Fibroblast of lung (primary cell): ENCODE data around the gene CFAP299. TPM values are rescaled to one million over a fixed set of nuclear protein-coding genes. Genes with fewer than 3 reads are reported as not detected.

Source experiments
- DNase-seq, 2 donors: peaks; one replicate each; pipeline versions ENCODE4 v3.0.0 to v3.0.0-alpha.2; 2010; ENCODE audit warnings: low read depth in 2 of 2
- H2AFZ ChIP-seq: 2 replicates; pipeline ENCODE4 v1.5.1; 2012; ENCODE audit warnings: low read length, control low read depth, inconsistent platforms
- H3K27ac ChIP-seq: 2 replicates; pipeline ENCODE4 v1.5.1; 2011; ENCODE audit warnings: low read length, control low read depth; ENCODE audit not compliant: insufficient read depth
- H3K27me3 ChIP-seq: 2 replicates; pipeline ENCODE4 v1.5.1; 2011; ENCODE audit warnings: mild to moderate bottlenecking, low read length; ENCODE audit not compliant: control insufficient read depth, insufficient read depth
- H3K36me3 ChIP-seq: 2 replicates; pipeline ENCODE4 v1.5.1; 2011; ENCODE audit warnings: low read length; ENCODE audit not compliant: control insufficient read depth, insufficient read depth
- H3K4me1 ChIP-seq: 2 replicates; pipeline ENCODE4 v1.5.1; 2011; ENCODE audit warnings: low read length; ENCODE audit not compliant: control insufficient read depth, insufficient read depth; ENCODE audit errors: extremely low read depth
- H3K4me2 ChIP-seq: 2 replicates; pipeline ENCODE4 v1.5.1; 2011; ENCODE audit warnings: low read length, control low read depth; ENCODE audit not compliant: insufficient read depth; ENCODE audit errors: extremely low read depth
- H3K4me3 ChIP-seq, 4 experiments: fragments of 200-600 bp in 1 of 4; sonication (generic) in 1 of 4; replicated peaks in 1 of 4; 2 replicates each; pipeline ENCODE4 v1.5.1; 2011 to 2016; ENCODE audit warnings: low read length in 4 of 4, low read depth in 3 of 4, mild to moderate bottlenecking in 3 of 4, control low read depth in 2 of 4, inconsistent platforms in 1 of 4, mixed read lengths in 1 of 4; ENCODE audit not compliant: insufficient read depth in 1 of 4; ENCODE audit errors: control extremely low read depth in 1 of 4
- H3K79me2 ChIP-seq: 2 replicates; pipeline ENCODE4 v1.5.1; 2012; ENCODE audit warnings: mild to moderate bottlenecking, low read length, inconsistent platforms; ENCODE audit not compliant: control insufficient read depth, insufficient read depth
- H3K9ac ChIP-seq: 2 replicates; pipeline ENCODE4 v1.5.1; 2011; ENCODE audit warnings: mild to moderate bottlenecking, low read length, control low read depth; ENCODE audit not compliant: insufficient read depth
- H3K9me3 ChIP-seq: 2 replicates; pipeline ENCODE4 v1.5.1; 2012; ENCODE audit warnings: low read depth, low read length; ENCODE audit not compliant: control insufficient read depth, insufficient read depth
- H4K20me1 ChIP-seq: 2 replicates; pipeline ENCODE4 v1.5.1; 2011; ENCODE audit warnings: low read length; ENCODE audit not compliant: control insufficient read depth, insufficient read depth; ENCODE audit errors: extremely low read depth
- EZH2 ChIP-seq: IDR thresholded peaks from 2 replicates; pipeline ENCODE4 v1.5.1; 2012; ENCODE audit warnings: low read length, control low read depth, mild to moderate bottlenecking; ENCODE audit errors: missing control alignments
- polyA plus RNA-seq, 2 donors: library from polyadenylated mRNA; depleted of rRNA in 1 of 2; stranded (reverse) in 1 of 2; unstranded in 1 of 2; fragments of >200 nt; gene quantifications; 2 replicates each; pipeline ENCODE4 v1.2.1, GENCODE V29; 2011 to 2012; ENCODE audit warnings: missing spikeins in 1 of 2
- total RNA-seq: library from RNA; depleted of rRNA; stranded (reverse); fragments of >200 nt; gene quantifications from 2 replicates; pipeline ENCODE4 v1.2.1, GENCODE V29; 2014
- TF ChIP-seq, protein P1 (sequence below), 2 donors: IDR thresholded peaks in 1 of 2; conservative IDR thresholded peaks in 1 of 2; 1 replicate in 1 of 2; 2 replicates in 1 of 2; pipeline ENCODE4 v1.5.1; 2011 to 2012; ENCODE audit warnings: low read length in 2 of 2, control low read depth in 1 of 2, inconsistent platforms in 1 of 2, low read depth in 1 of 2, mild to moderate bottlenecking in 1 of 2

Gene CFAP299
- total and polyA plus RNA-seq, 2 donors (not counting 1 experiment from before 2014, with no cell fraction given), result 0.79 to 16.2 TPM

- no peak for TF ChIP-seq EZH2
- TF ChIP-seq, protein P1, sequence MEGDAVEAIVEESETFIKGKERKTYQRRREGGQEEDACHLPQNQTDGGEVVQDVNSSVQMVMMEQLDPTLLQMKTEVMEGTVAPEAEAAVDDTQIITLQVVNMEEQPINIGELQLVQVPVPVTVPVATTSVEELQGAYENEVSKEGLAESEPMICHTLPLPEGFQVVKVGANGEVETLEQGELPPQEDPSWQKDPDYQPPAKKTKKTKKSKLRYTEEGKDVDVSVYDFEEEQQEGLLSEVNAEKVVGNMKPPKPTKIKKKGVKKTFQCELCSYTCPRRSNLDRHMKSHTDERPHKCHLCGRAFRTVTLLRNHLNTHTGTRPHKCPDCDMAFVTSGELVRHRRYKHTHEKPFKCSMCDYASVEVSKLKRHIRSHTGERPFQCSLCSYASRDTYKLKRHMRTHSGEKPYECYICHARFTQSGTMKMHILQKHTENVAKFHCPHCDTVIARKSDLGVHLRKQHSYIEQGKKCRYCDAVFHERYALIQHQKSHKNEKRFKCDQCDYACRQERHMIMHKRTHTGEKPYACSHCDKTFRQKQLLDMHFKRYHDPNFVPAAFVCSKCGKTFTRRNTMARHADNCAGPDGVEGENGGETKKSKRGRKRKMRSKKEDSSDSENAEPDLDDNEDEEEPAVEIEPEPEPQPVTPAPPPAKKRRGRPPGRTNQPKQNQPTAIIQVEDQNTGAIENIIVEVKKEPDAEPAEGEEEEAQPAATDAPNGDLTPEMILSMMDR (conservative IDR thresholded peaks at IDR 0.05 in 1 of 2, IDR thresholded peaks at IDR 0.05 in 1 of 2; ENCODE audit: low read depth in 1 of 2, low read length in 2 of 2), result no peak
Measured at GRCh38 chr4:80465736-80466135, 130.2 kb downstream of the CFAP299 start.

DNA sequence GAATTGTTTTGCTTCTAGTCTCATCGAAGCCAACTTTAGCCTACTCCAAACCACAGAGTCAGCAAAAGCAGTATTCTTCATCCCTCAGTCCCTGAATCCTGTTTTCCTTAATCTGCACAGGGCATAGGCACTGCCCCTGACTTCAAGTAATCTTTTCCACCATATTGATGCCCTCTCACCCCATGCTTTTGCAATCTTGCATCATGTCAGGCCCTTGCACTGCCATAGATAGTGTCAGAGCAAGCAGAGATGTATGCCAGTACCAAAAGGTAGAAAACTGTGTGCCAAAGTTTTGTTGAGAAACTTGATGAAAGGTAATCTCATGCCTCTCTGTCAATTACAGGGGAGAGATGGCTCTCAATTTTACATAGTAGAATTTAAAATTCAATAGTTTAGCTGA lies 131.1 kb downstream of the CFAP299 start:
- no peak overlapping the region for H2AFZ ChIP-seq
- H3K4me2 ChIP-seq, result no peak overlapping the region
- no peaks in the 10 kb centered on the region for H3K79me2 ChIP-seq
- H3K9me3 ChIP-seq, result no peaks in the 10 kb centered on the region
- TF ChIP-seq, protein P1 (conservative IDR thresholded peaks at IDR 0.05 in 1 of 2, IDR thresholded peaks at IDR 0.05 in 1 of 2; ENCODE audit: low read depth in 1 of 2, low read length in 2 of 2), result no peak
- TF ChIP-seq EZH2, result no peak
- no peak overlapping the region for H3K9ac ChIP-seq
- no peaks in the 10 kb centered on the region for H4K20me1 ChIP-seq
- H3K27me3 ChIP-seq, result no peaks in the 10 kb centered on the region
- H3K27ac ChIP-seq, result no peak overlapping the region
- H3K4me3 ChIP-seq, result no peak overlapping the region
- no peaks in the 10 kb centered on the region for H3K4me1 ChIP-seq
- no peaks in the 10 kb centered on the region for H3K36me3 ChIP-seq
- no peak for DNase-seq

More at GRCh38 chr4:80465736-80466135, 130.2 kb downstream of the CFAP299 start:
- Histone ChIP-seq H3K9me3 (no peaks in the 10 kb centered on the region), H3K36me3 (no peaks in the 10 kb centered on the region), H3K27me3 (no peaks in the 10 kb centered on the region), H3K27ac (no peak overlapping the region), H3K9ac (no peak overlapping the region), H3K4me2 (no peak overlapping the region), H3K4me1 (no peaks in the 10 kb centered on the region), H3K4me3 (no peak overlapping the region), H3K79me2 (no peaks in the 10 kb centered on the region), H2AFZ (no peak overlapping the region), H4K20me1 (no peaks in the 10 kb centered on the region)
- DNase-seq, result peak in 1 of 2 donors; percentile 18

DNA sequence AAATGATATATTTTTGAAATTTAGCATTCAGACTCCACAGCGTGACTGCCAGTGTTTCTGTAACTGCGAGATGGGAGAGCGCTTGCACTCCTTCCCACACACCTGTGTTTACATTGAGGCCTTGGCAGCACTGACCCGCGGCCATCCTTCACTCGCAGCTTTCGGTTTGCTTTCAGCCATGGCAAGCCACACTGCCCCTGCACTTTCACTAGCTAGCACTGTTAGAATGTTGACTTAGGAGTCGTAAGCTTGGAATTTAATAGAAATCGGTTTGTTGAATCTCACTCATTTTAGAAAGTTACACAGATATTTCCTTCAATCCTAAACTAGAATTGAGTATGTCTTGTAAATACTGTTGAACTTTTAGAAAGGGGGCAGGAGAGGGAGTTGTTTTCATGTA lies 136.2 kb downstream of the CFAP299 start:
- Histone ChIP-seq H3K27ac (no peak overlapping the region), H3K36me3 (no peaks in the 10 kb centered on the region), H3K27me3 (no peaks in the 10 kb centered on the region), H2AFZ (peak overlapping the region; percentile 52), H4K20me1 (no peaks in the 10 kb centered on the region), H3K4me2 (peak overlapping the region; percentile 84), H3K4me1 (no peaks in the 10 kb centered on the region), H3K9ac (no peak overlapping the region), H3K9me3 (no peaks in the 10 kb centered on the region), H3K79me2 (no peaks in the 10 kb centered on the region), H3K4me3 (peak overlapping the region; percentile 5 to 54 (median 42))
- peak; percentile 44 to 47 for DNase-seq
- no peak for TF ChIP-seq EZH2
- TF ChIP-seq, protein P1 (conservative IDR thresholded peaks at IDR 0.05 in 1 of 2, IDR thresholded peaks at IDR 0.05 in 1 of 2; ENCODE audit: low read depth in 1 of 2, low read length in 2 of 2), result no peak
